A172 (cell line): ENCODE data around the gene KRTAP10-11. TPM values are rescaled to one million over a fixed set of nuclear protein-coding genes. Genes with fewer than 3 reads are reported as not detected.
A peak's percentile ranks its signal among the peaks of the same experiment; 100 is the strongest.
"Not testable (repeated sequence)": the region's sequence is repeated elsewhere in the genome, so short reads cannot be mapped to it uniquely, and the experiment has no call there.

ENCODE experiments used
- DNase-seq: peaks from one replicate; pipeline ENCODE4 v3.0.0-alpha.2; 2015; ENCODE audit warnings: low spot score
- total RNA-seq: library from RNA; depleted of rRNA; stranded (reverse); fragments of >200 nt; shearing (Covaris generic); gene quantifications from 2 replicates; pipeline ENCODE4 v1.2.3, GENCODE V29; 2014

The KRTAP10-11 gene
- total RNA-seq, 1 experiment from 2014 or later: not detected

DNA sequence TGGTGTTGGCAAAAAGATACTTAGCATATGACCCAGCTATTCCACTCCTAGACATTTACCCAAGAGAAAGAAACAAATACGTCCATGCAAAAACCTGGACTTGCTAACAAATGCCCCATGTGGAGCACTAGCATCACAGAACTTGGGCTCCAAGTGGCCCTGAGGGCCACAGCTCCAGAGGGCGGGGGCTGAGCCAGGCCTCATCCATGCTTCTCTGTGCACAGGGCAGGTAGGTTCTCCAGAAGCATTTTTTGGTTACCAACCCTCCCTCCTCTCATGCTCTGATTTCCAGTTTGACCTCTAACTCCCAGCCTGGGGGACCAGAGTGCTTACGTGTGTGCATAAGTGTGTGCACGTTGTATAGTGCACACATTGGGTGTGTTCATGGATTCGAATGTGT is 18.5 kb downstream of the KRTAP10-11 start:
- no peak for DNase-seq

DNA sequence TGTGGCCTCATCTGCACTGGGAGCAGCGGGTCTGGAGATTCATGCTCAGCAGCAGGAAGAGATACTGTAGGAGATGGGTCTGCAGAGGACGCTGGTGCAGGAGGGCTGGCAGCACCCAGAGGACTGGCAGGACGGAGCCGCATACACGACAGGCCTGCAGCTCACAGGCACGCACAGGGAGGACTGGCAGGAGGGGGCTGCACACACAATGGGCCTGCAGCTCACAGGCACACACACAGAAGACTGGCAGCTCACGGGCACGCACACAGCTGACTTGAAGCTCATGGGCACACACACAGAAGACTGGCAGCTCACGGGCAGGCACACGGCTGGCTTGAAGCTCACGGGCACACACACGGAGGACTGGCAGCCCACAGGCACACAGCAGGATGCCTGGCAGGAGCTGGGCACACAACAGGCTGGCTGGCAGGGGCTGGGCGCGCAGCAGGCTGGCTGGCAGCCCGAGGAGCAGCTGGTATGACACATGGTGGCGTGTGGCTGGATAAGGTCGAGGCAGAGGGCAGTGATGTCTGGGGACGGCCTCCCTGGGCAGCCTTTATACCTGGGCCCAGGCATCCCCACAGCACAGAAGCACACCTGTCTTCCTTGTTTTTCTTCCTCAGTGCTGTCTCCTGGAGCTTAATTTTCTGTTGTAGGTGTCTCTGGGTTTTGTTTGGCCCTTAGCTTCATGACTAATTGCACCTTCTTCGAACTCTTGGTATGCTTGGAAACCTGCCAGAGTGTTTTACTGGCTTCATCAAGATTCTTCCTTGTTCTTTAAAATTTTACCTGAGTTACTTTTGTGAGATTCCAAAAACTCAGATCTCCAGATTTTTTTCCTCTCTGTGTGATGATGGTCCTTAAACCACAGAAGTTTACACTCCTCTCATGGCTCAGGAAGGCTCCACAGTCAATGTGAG is 20.4 kb downstream of the KRTAP10-11 start, which contains the start of gene KRTAP12-2:
Gene KRTAP12-2, minus strand, starts transcription at position 527 of the 920 bp plus-strand sequence. Its CDS starts 41 bp downstream, at position 486.
- DNase-seq: peak; percentile 21

DNA sequence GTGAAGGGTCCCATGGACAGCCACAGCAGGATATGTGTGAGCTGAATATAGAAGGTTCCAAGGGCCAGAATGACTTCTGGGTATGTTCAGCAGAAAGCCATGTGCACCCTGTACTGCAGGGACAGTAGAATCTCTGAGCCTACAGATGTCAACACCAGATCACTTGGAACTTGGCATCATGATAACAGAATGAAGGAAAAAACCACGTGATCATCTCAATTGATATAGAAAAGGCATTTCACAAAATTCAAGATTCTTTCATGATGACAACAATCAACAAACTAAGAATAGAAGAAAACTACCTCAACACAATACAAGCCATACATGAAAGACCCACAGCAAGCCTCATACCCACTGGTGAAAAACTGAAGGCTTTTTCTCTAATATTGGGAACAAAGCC is 21.4 kb downstream of the KRTAP10-11 start:
- DNase-seq: no peak

DNA sequence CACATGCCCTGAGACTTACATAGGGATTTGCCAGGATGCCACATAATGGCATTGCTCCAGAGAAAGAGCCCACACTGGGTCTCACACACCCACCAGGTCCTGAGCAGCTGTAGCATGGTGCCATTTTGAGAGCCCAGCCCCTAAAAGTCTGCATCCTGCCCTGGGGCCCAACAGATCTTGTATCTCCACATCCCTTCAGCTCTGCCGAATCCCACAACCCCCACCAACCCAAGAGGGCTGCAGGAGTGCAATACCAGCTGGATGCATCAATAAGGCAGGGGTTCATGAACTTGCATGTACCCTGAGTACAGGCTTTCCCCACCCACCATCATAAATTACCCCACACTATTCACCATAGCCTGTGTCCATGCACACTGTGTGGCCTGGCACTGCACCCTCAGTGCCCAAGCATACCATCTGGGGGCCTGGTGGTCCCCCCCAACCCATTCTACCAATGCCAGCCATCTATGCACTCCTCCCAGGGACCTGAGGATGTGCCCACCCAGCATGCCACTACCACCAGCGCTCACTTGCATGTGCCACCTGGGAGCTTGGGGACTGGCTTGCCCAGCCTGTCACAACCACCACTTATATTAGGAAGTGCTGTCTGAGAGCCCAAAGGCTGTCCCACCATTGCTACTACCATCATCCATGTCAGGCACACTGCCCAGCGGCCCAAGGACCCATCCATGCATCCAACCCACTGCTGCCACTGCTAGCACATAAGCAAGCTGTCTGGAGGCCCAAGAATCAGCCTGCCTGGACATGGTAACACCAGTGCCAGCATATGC is 24.6 kb downstream of the KRTAP10-11 start:
- no peak for DNase-seq

DNA sequence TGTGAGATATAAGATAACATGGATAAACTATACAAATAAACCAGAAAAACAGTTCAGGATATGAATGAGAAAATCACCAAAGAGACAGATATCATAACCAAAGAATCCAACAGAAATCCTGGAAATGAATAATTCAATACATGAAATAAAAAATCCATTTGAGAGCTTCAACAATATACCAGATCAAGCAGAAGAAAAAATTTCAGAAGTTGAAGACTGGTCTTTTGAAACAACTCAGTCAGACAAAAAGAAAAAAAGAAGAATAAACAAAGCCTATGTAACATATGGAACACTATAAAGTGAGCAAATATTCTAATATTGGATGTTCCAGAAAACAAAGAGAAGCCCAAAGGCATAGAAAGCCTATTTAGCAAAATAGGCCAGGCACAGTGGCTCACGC is 25.7 kb downstream of the KRTAP10-11 start:
- no peak for DNase-seq

DNA sequence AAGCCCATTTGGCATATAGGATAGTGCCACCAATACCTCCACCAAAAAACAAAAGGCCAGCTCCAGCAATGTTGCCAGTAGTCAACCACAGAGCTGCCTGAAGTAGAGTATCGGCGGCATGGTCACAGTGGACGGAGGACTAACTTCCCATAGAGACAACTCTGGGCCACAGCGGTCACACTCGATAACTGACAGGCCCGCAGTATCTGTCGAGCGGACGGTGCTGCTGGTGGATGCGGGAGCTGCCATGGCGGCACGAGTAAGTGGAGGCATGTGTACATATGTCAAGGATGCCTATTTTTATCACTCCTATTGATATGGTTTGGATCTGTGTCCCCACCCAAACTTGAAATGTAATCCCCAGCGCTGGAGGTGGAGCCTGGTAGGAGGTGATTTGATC is 31.7 kb downstream of the KRTAP10-11 start:
- no peak for DNase-seq

DNA sequence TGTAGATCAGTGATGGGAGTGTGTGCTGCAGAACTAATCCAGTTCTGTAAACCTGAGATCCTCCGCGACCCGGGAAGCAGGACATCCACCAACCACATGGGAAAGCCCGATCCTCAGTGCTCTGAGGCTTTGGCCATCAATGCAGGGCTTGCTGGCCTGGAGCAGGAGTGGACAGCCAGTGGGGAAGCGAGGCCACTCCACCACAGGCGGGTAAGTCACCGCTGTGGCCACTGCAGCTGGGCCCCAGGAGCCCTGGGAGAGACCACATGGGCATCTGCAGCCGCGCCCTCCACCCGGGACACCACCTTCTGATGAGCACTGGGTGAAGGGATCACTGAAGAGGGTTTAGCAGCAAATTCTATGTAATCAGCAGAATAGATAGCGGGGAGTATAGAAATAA is 34.9 kb downstream of the KRTAP10-11 start:
- DNase-seq: no peak

DNA sequence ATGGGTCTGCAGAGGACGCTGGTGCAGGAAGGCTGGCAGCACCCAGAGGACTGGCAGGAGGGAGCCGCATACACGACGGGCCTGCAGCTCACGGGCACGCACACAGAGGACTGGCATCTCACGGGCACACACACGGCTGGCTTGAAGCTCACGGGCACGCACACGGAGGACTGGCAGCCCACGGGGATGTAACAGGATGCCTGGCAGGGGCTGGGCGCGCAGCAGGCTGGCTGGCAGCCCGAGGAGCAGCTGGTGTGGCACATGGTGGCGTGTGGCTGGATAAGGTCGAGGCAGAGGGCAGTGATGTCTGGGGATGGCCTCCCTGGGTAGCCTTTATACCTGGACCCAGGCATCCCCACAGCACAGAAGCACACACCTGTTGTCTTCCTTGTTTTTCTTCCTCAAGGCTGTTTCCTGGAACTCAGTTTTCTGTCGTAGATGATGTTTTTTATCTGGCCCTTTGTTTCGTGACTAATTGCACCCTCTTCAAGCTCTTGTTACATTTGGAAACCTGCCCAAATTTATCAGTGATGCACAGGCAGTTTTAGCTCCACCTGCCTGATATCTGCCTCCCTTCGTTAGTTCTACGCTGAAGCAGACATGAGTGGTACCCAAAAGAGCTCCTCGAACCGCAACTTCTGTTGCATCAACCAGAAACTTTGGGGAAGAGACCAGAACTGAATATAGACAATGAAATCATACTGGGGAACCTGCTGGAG is 35.8 kb downstream of the KRTAP10-11 start, which contains the start of gene KRTAP12-1:
Gene KRTAP12-1, minus strand, starts transcription at position 303 of the 719 bp plus-strand sequence. Its CDS starts 40 bp downstream, at position 263.
- no peak for DNase-seq

DNA sequence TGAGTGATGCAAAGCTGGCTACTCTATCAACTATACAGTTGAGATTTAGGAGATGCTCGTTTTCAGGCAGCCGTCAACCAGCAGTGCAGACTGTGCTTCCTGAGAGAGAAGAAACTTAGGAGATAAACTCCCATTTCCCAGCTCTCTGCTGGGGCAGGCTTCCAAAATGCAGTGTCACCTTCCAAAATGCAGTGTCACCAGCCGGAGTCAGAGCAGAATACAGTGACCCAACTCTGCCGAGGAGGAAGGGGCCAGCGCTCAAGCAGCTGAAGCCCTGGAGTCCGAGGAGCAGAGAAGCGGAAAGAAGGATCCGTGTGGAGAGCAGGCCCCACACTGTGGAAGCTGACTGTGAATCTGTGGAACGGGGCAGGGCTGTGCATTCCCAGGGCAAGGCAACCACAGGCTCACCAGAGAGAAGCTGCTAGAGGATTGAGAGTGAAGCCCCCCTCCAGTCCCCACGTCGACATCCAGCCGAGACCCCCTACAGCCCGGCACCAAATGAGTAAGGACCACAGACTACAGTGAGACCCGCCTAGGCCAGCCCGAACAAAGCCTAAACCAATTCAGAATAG is 36.5 kb downstream of the KRTAP10-11 start:
- DNase-seq: no peak

DNA sequence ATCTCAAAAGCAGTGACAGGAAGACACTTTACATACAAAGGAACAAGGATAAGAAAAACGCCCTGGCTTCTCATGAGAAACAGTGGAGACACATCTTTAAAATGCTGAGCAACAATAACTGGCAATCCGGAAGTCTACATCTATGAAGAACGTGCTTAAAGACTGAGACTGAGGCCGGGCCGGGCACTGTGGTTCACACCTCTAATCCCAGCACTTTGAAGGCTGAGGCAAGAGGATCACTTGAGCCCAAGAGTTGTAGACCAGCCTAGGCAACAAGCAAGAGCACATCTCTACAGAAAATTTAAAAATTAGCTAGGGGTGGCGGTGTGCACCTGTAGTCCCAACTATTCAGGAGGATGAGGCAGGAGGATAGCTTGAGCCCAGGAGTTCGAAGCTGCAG is 37.9 kb downstream of the KRTAP10-11 start:
- DNase-seq: no peak

DNA sequence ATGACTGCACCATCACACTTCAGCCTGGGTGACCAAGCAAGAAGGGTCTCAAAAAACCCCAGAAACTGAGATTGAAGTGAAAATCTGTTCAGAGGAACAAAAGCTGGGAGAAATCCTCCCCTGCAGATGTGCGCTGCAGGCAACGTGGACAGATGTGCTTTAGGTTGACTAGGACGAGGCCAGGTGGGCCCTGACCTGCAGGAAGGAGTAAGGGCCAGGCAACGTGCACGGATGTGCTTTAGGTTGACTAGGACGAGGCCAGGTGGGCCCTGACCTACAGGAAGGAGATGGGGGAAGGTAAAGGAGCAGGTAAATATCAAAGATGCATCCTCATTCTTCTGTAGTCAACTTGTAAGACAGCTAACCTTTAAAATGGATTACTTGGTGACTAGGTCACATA is 38.3 kb downstream of the KRTAP10-11 start:
- no peak for DNase-seq

DNA sequence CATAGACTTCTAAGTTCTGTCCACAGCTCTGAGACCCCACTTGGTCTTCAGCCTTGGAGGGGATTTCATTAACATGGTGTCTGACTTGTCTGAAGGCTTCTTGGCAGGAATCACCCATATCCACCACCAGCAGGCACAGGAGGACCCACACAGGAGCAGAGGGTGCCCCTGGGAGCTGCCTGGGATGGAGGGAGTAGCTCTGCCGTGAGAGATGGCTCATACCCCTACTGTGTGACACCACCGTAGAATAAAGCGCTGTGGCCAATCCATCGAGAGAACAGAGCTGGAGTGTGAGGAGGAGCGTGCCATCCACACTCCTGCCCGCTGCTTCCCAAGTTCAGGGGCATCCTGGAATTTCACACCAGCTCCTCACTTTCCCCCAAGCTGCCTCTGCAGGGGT is 38.8 kb downstream of the KRTAP10-11 start:
- DNase-seq: not testable (repeated sequence)

DNA sequence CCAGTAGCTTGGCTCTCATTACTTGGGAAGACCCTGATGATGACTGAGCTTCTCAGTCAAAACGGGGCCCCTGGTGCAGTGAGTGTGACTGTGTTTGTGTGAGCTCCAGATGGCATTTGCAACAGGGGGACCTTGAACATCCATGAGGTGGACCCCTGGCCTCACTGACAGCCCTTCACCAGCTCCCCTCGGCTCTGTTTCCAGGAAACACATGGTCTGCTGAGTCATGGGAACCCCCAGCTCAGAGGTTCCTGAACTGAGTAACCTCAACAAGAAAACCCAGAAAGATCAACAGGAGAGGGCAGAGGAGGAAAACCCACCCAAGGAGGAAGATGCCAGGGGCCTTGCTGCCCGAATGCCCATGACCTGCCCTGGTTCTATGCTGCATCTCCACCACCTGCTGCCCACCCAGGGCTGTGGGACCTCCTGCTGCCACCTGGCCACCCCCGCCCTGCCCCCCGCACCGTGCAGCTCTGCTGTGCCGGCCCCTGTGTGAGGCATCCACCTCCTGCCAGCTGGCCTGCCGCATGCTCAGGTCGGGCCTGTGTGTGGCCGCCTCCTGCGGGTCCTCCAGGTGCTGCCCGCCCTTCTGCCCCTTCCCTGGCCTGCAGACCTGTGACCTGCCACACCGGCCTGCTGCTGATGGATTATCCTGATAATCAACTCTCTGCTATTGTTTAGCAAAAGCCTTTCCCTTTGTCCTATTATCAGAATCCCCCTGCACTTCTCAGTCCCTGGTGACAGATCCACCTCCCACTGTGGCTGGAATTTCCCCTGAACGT is 40.0 kb downstream of the KRTAP10-11 start:
- DNase-seq: no peak

DNA sequence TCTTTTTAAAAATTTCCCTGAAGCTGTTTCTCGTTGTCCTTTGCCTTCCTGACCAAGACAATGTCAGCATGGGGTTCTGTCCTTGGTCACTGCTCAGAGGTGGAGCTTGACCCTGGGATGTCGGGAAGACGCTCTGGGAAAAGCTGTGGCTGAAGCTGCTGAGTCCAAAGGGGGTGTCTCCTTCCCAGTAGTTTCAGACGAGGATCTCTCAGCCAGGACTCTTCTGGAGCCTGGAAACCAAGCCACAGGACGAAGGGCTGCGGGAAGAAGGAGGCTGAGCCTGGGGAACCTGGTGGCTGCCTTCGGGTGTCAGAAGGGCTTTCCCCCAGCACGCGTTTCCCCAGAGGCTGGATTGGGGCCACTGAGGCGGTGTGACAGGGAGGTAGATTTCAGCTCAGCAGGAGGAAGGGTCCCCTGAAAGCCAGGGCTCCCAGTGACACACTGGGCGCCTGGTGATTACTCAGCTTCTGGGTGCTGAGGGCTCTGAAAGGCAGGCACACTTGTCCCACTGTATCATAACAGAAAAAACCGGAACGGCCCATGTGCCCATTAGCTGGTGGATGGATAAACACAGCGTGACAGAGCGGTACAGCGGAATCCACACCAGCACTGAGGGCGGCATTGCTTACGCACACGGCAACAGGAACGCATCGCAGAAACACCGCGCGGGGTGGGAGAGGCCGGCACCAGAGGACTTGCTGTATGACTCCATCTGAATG is 40.8 kb downstream of the KRTAP10-11 start:
- no peak for DNase-seq

DNA sequence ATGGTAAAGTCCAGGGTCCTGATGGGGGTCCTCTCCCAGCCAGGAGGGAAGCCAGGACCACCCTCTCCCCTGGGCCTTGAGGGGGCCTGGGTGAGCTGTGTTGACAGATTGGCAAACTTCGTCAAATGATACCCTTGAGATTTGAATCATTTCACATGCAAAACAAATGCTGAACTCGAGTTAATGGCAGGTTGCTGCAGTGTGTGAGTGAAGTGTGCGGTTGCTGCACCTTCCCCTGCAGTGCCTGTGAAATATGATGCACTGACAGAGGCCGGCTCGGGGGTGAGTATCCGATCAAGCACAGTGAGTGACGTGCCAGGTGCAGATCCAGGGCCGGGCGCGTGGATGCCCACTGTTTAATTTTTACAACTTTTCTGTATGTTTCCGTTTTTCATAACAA is 41.5 kb downstream of the KRTAP10-11 start:
- DNase-seq: no peak

DNA sequence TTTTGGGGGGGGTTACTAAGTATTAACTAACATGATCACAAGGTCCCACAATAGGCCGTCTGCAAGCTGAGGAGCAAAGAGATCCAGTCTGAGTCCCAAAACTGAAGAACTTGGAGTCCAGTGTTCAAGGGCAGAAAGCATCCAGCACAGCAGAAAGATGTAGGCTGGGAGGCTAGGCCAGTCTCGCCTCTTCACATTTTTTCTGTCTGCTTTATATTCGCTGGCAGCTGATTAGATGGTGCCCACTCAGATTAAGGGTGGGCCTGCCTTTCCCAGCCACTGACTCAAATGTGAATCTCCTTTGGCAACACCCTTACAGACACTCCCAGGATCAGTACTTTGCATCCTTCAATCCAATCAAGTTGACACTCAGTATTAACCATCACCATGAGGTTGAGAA is 43.5 kb downstream of the KRTAP10-11 start:
- DNase-seq: not testable (repeated sequence)

DNA sequence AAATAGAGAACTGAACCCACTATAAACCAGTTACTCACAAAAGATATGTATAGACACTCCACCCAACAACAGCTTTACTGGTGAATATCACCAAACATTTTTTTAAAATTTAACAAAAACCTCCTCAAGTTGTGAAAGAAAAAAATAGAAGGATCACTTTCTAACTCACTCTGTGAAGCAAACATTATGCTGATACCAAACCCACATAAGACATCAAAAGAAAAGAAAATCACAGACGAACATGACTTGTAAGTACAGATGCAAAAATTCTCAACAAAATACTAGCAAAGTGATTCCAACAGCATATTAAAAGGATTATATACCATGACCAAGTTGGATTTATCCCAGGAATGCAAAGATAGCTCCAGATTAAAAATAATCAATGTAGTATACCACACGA is 45.5 kb downstream of the KRTAP10-11 start:
- DNase-seq: no peak

DNA sequence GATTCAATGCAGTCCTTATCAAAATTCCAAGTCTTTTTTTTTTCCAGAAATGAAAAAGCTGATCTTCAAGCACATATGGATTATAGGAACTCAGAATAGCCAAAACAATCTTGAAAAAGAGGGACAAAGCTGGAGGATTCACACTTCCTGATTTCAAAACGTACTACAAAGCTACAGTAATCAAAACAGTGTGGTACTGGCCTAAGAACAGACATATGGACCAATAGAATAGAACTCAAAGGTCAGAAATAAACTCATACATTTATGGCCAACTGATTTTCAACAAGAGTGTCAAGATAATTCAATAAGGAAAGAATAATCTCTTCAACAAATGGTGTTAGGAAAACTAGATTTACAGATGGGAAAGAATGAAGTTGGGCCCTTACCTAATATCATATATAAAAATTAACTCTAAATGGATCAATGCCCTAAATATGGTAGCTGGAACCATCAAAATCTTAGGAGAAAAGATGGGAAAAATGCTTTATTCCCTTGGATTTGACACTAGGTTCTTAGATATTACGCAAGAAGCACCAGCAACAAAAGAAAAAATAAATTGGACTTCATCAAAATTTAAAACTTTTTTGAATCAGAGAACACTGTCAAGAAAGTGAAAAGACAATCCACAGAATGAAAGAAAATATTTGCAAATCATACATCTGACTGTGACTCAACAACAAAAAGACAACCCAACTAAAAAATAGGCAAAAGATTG is 46.7 kb downstream of the KRTAP10-11 start:
- no peak for DNase-seq

DNA sequence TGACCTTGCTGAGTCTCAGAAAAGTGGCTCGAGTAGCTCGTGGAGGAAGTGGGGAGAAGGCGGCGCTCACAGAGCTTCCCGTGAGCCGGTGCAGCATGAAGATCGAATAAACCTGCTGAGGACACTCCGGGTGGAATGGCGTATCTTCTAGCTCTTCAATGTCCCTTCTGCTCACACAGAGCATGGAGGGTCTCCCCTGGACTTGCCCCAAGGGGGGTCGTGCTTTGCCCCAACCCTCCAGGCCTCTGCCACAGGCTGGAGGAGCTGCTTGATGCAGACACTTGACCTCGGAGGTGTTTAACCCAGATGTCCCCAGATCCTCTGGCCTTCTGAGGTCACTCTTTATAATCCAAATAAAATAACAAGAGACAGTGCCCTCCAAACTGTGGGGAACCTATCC is 48.6 kb downstream of the KRTAP10-11 start:
- no peak for DNase-seq
